Measurements from ENCODE around the gene ZNF513. TPM values are rescaled to one million over a fixed set of nuclear protein-coding genes. Genes with fewer than 3 reads are reported as not detected.

The ZNF513 gene
- total and polyA plus RNA-seq, 2 donors (not counting 1 experiment from before 2014, with no cell fraction given) = 29.0 to 36.8 TPM

- no peak for DNase-seq
- POLR2A ChIA-PET = interaction anchor here (1.1 to 4.2 kb wide), 3 partner anchors 9 to 40 kb away, joined by 3 to 34 read pairs (median 5); partner anchors contain the start of genes GTF3C2 and PPM1G
- peaks cover 31% of the 10 kb centered on the region for H3K4me1 Mint-ChIP-seq
- intact Hi-C loops (cut with micrococcal nuclease) = loop anchor here (1.0 to 2.0 kb wide), 14 partner anchors 11 to 318 kb away; partner anchors contain the start of genes AGBL5, ATRAID, CAD and CCDC121
- Histone ChIP-seq H3K4me3 (ENCODE audit: control extremely low read depth in 1 of 5, extremely low read depth in 1 of 5, insufficient read depth in 1 of 5, low read depth in 2 of 5, low read length in 4 of 5) (peak overlapping the region; percentile 76 to 96 (median 87)), H4K20me1 (ENCODE audit: control insufficient read depth, insufficient read depth, low read length, poor library complexity, severe bottlenecking) (peaks cover 16% of the 10 kb centered on the region), H3K27ac (ENCODE audit: low read length in 2 of 2) (peak overlapping the region; percentile 64 to 95), H3K9me3 (ENCODE audit: control extremely low read depth in 1 of 3, control insufficient read depth in 2 of 3, insufficient read depth in 1 of 3, low read length in 2 of 3) (no peaks in the 10 kb centered on the region), H3K9ac (ENCODE audit: low read length) (peak overlapping the region; percentile 95), H3K4me2 (replicated peaks; ENCODE audit: low read depth, low read length, poor library complexity, severe bottlenecking) (peak overlapping the region; percentile 88), H3K4me1 (ENCODE audit: control insufficient read depth in 2 of 2, insufficient read depth in 2 of 2, low read length in 2 of 2) (peaks cover 31 to 34% of the 10 kb centered on the region in 2 donors), H3K36me3 (replicated peaks in 1 of 2; ENCODE audit: control extremely low read depth in 1 of 2, control insufficient read depth in 1 of 2, extremely low read depth in 1 of 2, insufficient read depth in 2 of 2, low read length in 1 of 2) (peaks cover 0 to 55% of the 10 kb centered on the region in 2 experiments), H2AFZ (ENCODE audit: insufficient read depth, low read depth, low read length, poor library complexity, severe bottlenecking) (peak overlapping the region; percentile 95), H3K27me3 (replicated peaks in 1 of 4; ENCODE audit: control extremely low read depth in 1 of 4, control insufficient read depth in 3 of 4, insufficient read depth in 4 of 4, low read length in 3 of 4) (no peaks in the 10 kb centered on the region), H3K79me2 (ENCODE audit: control insufficient read depth, insufficient read depth, low read length) (peaks cover 64% of the 10 kb centered on the region)
- 1% methylated on average over 18 of the region's 18 CpGs for WGBS (ENCODE audit: insufficient coverage)
- TF ChIP-seq EZH2 (IDR thresholded peaks at IDR 0.05; ENCODE audit: borderline replicate concordance, insufficient read depth, low read depth, low read length, poor library complexity, severe bottlenecking) = no peak
- TF ChIP-seq, protein P1, sequence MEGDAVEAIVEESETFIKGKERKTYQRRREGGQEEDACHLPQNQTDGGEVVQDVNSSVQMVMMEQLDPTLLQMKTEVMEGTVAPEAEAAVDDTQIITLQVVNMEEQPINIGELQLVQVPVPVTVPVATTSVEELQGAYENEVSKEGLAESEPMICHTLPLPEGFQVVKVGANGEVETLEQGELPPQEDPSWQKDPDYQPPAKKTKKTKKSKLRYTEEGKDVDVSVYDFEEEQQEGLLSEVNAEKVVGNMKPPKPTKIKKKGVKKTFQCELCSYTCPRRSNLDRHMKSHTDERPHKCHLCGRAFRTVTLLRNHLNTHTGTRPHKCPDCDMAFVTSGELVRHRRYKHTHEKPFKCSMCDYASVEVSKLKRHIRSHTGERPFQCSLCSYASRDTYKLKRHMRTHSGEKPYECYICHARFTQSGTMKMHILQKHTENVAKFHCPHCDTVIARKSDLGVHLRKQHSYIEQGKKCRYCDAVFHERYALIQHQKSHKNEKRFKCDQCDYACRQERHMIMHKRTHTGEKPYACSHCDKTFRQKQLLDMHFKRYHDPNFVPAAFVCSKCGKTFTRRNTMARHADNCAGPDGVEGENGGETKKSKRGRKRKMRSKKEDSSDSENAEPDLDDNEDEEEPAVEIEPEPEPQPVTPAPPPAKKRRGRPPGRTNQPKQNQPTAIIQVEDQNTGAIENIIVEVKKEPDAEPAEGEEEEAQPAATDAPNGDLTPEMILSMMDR (IDR thresholded peaks at IDR 0.05) = no peak
- CTCF ChIA-PET = interaction anchor here (0.8 to 3.9 kb wide), 10 partner anchors 9 to 68 kb away, joined by 3 to 14 read pairs (median 4); partner anchors contain the start of genes GTF3C2, NRBP1, PPM1G and ZNF513
- no peaks in the 10 kb centered on the region for H3K27me3 Mint-ChIP-seq
- peak overlapping the region; percentile 96 for H3K4me3 Mint-ChIP-seq
- H3K9me3 Mint-ChIP-seq (ENCODE audit: insufficient read depth) = no peaks in the 10 kb centered on the region
- H3K27ac Mint-ChIP-seq = peak overlapping the region; percentile 100
- ATAC-seq (ENCODE audit: low read depth) = no peak
These were observed 11.0 kb downstream of the ZNF513 start for GRCh38 chr2:27369471-27370025.

GRCh38 chr2:27363933-27364332, 16.6 kb downstream of the ZNF513 start:
- Histone ChIP-seq H3K79me2 (ENCODE audit: control insufficient read depth, insufficient read depth, low read length) (peaks cover 12% of the 10 kb centered on the region), H3K4me3 (ENCODE audit: control extremely low read depth in 1 of 5, extremely low read depth in 1 of 5, insufficient read depth in 1 of 5, low read depth in 2 of 5, low read length in 4 of 5) (no peak overlapping the region), H3K4me2 (replicated peaks; ENCODE audit: low read depth, low read length, poor library complexity, severe bottlenecking) (no peak overlapping the region), H3K27ac (ENCODE audit: low read length in 2 of 2) (no peak overlapping the region), H3K36me3 (replicated peaks in 1 of 2; ENCODE audit: control extremely low read depth in 1 of 2, control insufficient read depth in 1 of 2, extremely low read depth in 1 of 2, insufficient read depth in 2 of 2, low read length in 1 of 2) (peaks cover 0 to 42% of the 10 kb centered on the region in 2 experiments), H3K9me3 (ENCODE audit: control extremely low read depth in 1 of 3, control insufficient read depth in 2 of 3, insufficient read depth in 1 of 3, low read length in 2 of 3) (no peaks in the 10 kb centered on the region), H3K27me3 (replicated peaks in 1 of 4; ENCODE audit: control extremely low read depth in 1 of 4, control insufficient read depth in 3 of 4, insufficient read depth in 4 of 4, low read length in 3 of 4) (no peaks in the 10 kb centered on the region), H3K9ac (ENCODE audit: low read length) (no peak overlapping the region), H3K4me1 (ENCODE audit: control insufficient read depth in 2 of 2, insufficient read depth in 2 of 2, low read length in 2 of 2) (peaks cover 3 to 4% of the 10 kb centered on the region in 2 donors), H2AFZ (ENCODE audit: insufficient read depth, low read depth, low read length, poor library complexity, severe bottlenecking) (no peak overlapping the region), H4K20me1 (ENCODE audit: control insufficient read depth, insufficient read depth, low read length, poor library complexity, severe bottlenecking) (peaks cover 2% of the 10 kb centered on the region)
- intact Hi-C loops (cut with micrococcal nuclease) = no loop called here
- POLR2A ChIA-PET = no interaction called here
- WGBS (ENCODE audit: insufficient coverage) = 88% methylated on average over 2 of the region's 2 CpGs
- TF ChIP-seq, protein P1 (IDR thresholded peaks at IDR 0.05) = no peak
- TF ChIP-seq EZH2 (IDR thresholded peaks at IDR 0.05; ENCODE audit: borderline replicate concordance, insufficient read depth, low read depth, low read length, poor library complexity, severe bottlenecking) = no peak
- Mint-ChIP-seq H3K4me1 (peaks cover 5% of the 10 kb centered on the region), H3K27me3 (no peaks in the 10 kb centered on the region), H3K4me3 (no peak overlapping the region), H3K27ac (no peak overlapping the region), H3K9me3 (ENCODE audit: insufficient read depth) (no peaks in the 10 kb centered on the region)
- DNase-seq (no peak), ATAC-seq (ENCODE audit: low read depth) (no peak)
- CTCF ChIA-PET = no interaction called here
